ENCODE results near the gene ORMDL2. TPM values are rescaled to one million over a fixed set of nuclear protein-coding genes. Genes with fewer than 3 reads are reported as not detected.

ORMDL2 gene
- 16.1 and 19.9 TPM in 2 replicates for total RNA-seq

GRCh38 chr12:55817345-55818139, at the start of gene ORMDL2, which contains the start of gene SARNP:
Gene ORMDL2 (plus strand): TSS chr12:55818041. CDS start chr12:55819000, 959 bp downstream.
Gene SARNP (minus strand): TSS chr12:55817724. CDS start chr12:55817701, 23 bp downstream.

GRCh38 chr12:55842681-55843429, 25.0 kb downstream of the ORMDL2 start, which contains the start of gene MMP19:
Gene MMP19 (minus strand): TSS chr12:55842936. CDS start chr12:55842830, 106 bp downstream.

Other genes with a start within 250 kb of the ORMDL2 start
- not detected in 2 replicates for gene OR2AP1, start 245.6 kb upstream of the ORMDL2 start, total RNA-seq
- not detected in 2 replicates for gene OR10P1, start 181.1 kb upstream of the ORMDL2 start, total RNA-seq
- 1.8 and 23.6 TPM in 2 replicates for gene ITGA7, start 110.1 kb upstream of the ORMDL2 start, total RNA-seq
- 51.2 and 82.0 TPM in 2 replicates for gene BLOC1S1, start 102.0 kb upstream of the ORMDL2 start, total RNA-seq
- gene RDH5, start 97.6 kb upstream of the ORMDL2 start, total RNA-seq, result 3.3 and 12.2 TPM in 2 replicates
- gene CD63, start 89.0 kb upstream of the ORMDL2 start, total RNA-seq, result 1,176 and 2,201 TPM in 2 replicates
- 4.8 and 14.8 TPM in 2 replicates for gene GDF11, start 74.9 kb upstream of the ORMDL2 start, total RNA-seq
- 56.7 and 69.2 TPM in 2 replicates for gene SARNP, start 317 bp upstream of the ORMDL2 start, total RNA-seq
- gene DNAJC14, start 11.5 kb downstream of the ORMDL2 start, total RNA-seq, result 53.1 and 64.4 TPM in 2 replicates
- 5.6 and 7.4 TPM in 2 replicates for gene MMP19, start 24.9 kb downstream of the ORMDL2 start, total RNA-seq
- 22.5 and 24.1 TPM in 2 replicates for gene PYM1, start 109.9 kb downstream of the ORMDL2 start, total RNA-seq
- gene DGKA, start 113.1 kb downstream of the ORMDL2 start, total RNA-seq, result 45.1 and 84.2 TPM in 2 replicates
- 1.1 TPM in 1 of 2 replicates, not detected in the other for gene PMEL, start 148.0 kb downstream of the ORMDL2 start, total RNA-seq
- gene CDK2, start 148.8 kb downstream of the ORMDL2 start, total RNA-seq, result 6.2 and 13.4 TPM in 2 replicates
- 44.2 and 66.9 TPM in 2 replicates for gene RAB5B, start 156.0 kb downstream of the ORMDL2 start, total RNA-seq
- 12.5 and 12.9 TPM in 2 replicates for gene SUOX, start 179.2 kb downstream of the ORMDL2 start, total RNA-seq
- 1.5 and 2.1 TPM in 2 replicates for gene IKZF4, start 203.0 kb downstream of the ORMDL2 start, total RNA-seq
- gene RPS26, start 223.9 kb downstream of the ORMDL2 start, total RNA-seq, result 214 and 242 TPM in 2 replicates